ENCODE measurements around the gene DENND1A. TPM values are rescaled to one million over a fixed set of nuclear protein-coding genes. Genes with fewer than 3 reads are reported as not detected.
"Not testable (repeated sequence)": the region's sequence is repeated elsewhere in the genome, so short reads cannot be mapped to it uniquely, and the experiment has no call there.

The DENND1A gene
- polyA plus RNA-seq, 3 donors from 2014 or later, result 2.6 to 7.5 (median 3.4) TPM

DNA sequence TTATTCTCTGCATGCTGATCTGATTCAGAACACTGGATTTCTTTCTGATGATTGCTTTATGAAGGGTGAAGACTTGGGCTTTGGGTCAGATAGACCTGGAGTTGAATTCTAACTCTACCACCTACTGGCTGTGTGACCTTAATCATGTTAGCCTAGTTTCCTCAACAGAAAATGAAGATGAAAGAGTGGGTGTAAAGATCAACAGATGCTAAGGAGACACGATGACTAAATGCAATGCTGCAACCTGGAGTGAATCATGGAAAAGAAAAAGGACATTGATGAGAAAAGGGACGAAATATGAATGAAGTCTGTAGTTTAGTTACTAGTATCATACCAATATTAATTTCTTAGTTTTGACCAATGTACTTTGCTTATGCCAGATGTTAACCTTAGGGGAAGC, 27.8 kb upstream of the DENND1A start:
- Mint-ChIP-seq H3K4me3 (no peak overlapping the region), H3K36me3 (no peaks in the 10 kb centered on the region)

DNA sequence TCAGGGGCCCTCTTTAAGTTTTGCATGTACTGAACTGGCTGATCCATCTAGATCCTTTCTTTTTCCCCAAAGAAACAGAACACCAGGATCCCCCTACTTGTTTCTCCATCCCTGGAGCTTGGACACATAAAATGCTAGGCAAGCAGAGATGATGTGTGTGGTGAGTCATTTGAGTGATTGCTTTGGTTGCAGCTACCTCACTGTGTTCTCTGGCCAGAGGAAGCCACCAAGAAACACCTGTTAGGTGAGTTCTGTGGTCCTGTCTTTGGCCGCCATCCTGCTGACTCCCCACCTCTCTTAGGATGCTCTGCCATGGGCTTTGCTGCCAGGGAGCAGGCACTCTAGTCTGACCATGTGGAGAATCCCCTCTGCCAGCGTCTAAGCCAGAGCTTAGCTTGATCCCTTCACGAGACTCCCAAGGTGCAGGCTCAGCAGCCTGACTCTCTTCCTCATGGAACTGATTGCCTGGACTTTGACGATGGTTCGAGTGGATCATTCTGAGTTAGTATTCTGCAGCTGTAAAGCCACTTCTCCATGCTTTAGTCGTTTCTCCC, 27.3 kb upstream of the DENND1A start:
- H3K4me1 Mint-ChIP-seq, result no peaks in the 10 kb centered on the region
- H3K27ac Mint-ChIP-seq, result no peak overlapping the region
- DNase-seq, result no peak
- H3K27me3 Mint-ChIP-seq (ENCODE audit: low read depth in 3 of 3), result peaks cover 0 to 9% (median 8%) of the 10 kb centered on the region in 3 donors
- no peaks in the 10 kb centered on the region for H3K36me3 Mint-ChIP-seq
- H3K4me3 Mint-ChIP-seq, result no peak overlapping the region
- no peaks in the 10 kb centered on the region for H3K9me3 Mint-ChIP-seq

More for the DNA sequence above, 27.8 kb upstream of the DENND1A start:
- no peaks in the 10 kb centered on the region for H3K9me3 Mint-ChIP-seq
- H3K4me1 Mint-ChIP-seq, result no peaks in the 10 kb centered on the region
- no peak for DNase-seq
- peaks cover 0 to 10% (median 7%) of the 10 kb centered on the region in 3 donors for H3K27me3 Mint-ChIP-seq (ENCODE audit: low read depth in 3 of 3)
- no peak overlapping the region for H3K27ac Mint-ChIP-seq

DNA sequence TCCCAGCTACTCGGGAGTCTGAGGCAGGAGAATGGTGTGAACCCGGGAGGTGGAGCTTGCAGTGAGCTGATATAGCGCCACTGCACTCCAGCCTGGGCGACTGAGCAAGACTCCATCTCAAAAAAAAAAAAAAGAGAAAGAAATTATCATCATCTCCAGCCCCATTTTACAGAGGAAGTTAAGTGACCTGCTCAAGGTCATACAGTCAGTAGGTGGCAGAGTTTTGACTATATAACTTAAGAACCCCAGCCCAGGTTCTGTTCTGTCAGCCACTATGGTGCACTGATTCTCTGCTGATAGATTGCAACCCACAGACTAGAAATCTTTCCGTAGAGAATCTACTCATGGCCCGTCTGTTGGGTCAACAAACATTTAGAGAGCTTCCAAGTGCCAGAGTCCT, 25.7 kb upstream of the DENND1A start:
- Mint-ChIP-seq H3K27ac (no peak overlapping the region), H3K36me3 (no peaks in the 10 kb centered on the region)

DNA sequence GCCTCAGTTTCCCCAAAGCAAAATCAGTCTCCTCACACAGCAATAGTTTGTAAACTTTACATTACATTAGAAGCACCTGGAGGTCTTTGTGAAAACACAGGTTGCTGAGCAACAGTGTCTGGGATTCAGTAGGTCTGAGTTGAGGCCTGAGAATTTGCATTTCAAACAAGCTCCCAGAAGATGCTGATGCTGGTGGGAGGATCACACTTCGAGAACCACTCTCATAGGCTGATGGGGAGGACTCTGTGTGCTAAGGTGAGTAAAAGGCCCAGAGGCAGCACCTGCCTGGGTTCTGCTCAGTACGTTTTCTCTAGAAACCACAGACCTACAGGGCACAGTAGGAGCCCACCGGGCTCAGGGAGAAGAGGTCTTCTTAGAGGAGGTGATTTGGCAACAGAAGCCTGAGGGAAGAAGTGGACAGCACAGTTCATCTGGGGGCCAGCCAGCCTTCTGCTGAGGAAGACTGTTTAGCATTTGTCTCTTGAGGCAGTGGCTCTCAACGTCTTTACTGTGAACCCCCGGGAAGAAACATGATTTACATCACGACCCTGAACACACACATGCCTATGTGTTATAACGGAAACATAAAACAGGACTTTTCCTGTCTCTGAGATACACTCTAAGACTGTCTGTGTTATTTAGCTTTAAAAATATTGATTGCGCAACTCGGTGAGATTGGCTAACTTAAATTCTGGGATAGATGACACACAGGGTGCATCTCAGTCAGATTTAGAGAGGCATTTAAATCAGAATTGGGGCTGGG, 24.8 kb upstream of the DENND1A start:
- Mint-ChIP-seq H3K27ac (no peak overlapping the region), H3K9me3 (no peaks in the 10 kb centered on the region), H3K27me3 (ENCODE audit: low read depth in 3 of 3) (peaks cover 0 to 11% (median 8%) of the 10 kb centered on the region in 3 donors), H3K4me3 (no peak overlapping the region), H3K36me3 (no peaks in the 10 kb centered on the region), H3K4me1 (no peaks in the 10 kb centered on the region)
- DNase-seq, result no peak

More for the DNA sequence above, 25.7 kb upstream of the DENND1A start:
- H3K27me3 Mint-ChIP-seq (ENCODE audit: low read depth in 3 of 3), result peaks cover 0 to 10% (median 8%) of the 10 kb centered on the region in 3 donors
- no peak for DNase-seq
- no peak overlapping the region for H3K4me3 Mint-ChIP-seq
- no peaks in the 10 kb centered on the region for H3K4me1 Mint-ChIP-seq
- no peaks in the 10 kb centered on the region for H3K9me3 Mint-ChIP-seq

DNA sequence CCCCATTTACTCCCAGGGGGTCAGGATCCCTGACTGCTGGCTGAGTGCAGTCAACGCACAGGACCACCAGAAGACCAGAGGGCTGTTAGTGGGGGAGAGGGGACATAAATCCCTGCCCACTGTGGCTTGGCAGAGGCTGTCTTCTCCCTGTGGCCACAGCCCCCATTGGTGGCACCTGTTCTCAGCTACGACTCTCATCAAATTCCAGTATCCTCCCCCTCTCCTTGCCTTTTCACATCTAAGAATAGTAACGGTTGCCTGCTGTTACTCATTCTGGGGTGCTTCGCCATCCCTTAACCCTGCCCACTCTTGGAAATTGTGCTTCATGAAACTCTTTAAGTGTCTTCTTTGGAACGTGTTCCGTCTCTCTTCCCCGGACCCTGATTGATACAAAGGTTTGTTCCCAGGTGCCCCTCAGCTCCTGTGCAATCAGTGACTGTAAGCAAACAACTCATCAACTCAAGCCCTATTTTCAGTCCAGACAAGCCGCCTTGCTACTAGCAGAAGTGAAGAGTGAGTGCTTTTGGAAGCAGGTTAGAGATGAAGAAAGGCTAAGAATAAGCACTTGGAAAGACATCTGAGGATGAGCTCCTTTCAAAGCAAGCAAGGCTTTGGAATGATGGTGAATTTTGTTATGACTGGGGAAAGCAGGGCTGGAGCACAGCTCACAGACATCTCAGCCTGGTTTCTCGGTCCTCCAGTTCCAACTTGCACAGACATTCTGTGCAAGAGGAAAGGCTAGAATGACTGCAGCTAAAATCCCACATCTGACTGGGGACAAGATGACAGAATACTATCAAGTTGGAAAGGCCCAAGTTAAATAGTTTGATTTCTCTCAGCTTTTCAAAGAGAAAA, 22.9 kb upstream of the DENND1A start:
- H3K27ac Mint-ChIP-seq, result no peak overlapping the region
- no peak for DNase-seq
- no peaks in the 10 kb centered on the region for H3K36me3 Mint-ChIP-seq
- no peaks in the 10 kb centered on the region for H3K4me1 Mint-ChIP-seq
- H3K27me3 Mint-ChIP-seq (ENCODE audit: low read depth in 3 of 3), result peaks cover 0 to 6% (median 4%) of the 10 kb centered on the region in 3 donors
- H3K9me3 Mint-ChIP-seq, result no peaks in the 10 kb centered on the region
- no peak overlapping the region for H3K4me3 Mint-ChIP-seq

DNA sequence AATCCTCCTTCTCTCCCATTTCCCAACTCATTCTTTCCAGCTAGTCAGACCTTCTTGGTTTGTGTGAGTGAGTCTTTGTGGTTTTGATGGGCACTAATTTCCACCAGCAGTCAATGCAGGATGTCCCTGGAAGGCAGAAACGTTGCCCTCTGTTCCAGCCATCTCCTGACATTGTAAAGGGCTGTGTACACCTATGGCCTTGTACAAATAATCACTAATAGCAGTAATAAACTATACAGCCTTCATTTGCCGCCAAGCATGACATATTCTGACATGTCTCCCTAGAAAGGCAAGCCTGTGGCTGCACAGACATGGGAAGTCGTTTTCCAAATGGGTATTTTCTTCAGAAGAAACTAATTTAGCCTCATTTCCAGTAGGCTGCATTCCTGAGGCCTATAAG, 18.4 kb upstream of the DENND1A start:
- Mint-ChIP-seq H3K9me3 (no peaks in the 10 kb centered on the region), H3K4me1 (no peaks in the 10 kb centered on the region), H3K4me3 (no peak overlapping the region), H3K27ac (no peak overlapping the region), H3K36me3 (no peaks in the 10 kb centered on the region), H3K27me3 (ENCODE audit: low read depth in 3 of 3) (peaks cover 4 to 12% (median 9%) of the 10 kb centered on the region in 3 donors)
- no peak for DNase-seq

DNA sequence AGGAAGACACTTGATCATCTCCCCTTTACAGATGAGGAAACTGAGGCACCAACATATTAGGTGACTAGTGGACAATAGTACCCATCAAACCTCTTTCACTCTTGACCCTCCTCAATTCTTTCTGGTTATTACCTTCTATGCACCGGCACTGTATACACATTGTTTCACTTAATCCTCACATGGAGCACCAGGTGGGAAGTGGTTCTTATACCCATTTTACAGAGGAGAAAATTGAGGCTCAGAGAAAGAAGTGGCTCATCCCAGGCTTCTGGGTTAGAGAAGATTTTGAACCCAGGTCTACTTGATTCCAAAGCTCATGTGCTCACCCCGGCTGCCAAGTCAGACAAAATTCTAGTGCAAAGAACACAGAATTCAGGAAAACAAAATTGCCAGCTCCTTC, 17.4 kb upstream of the DENND1A start:
- Mint-ChIP-seq H3K9me3 (no peaks in the 10 kb centered on the region), H3K27ac (no peak overlapping the region), H3K27me3 (ENCODE audit: low read depth in 3 of 3) (peaks cover 2 to 12% (median 9%) of the 10 kb centered on the region in 3 donors), H3K36me3 (no peaks in the 10 kb centered on the region), H3K4me3 (no peak overlapping the region), H3K4me1 (no peaks in the 10 kb centered on the region)
- no peak for DNase-seq

DNA sequence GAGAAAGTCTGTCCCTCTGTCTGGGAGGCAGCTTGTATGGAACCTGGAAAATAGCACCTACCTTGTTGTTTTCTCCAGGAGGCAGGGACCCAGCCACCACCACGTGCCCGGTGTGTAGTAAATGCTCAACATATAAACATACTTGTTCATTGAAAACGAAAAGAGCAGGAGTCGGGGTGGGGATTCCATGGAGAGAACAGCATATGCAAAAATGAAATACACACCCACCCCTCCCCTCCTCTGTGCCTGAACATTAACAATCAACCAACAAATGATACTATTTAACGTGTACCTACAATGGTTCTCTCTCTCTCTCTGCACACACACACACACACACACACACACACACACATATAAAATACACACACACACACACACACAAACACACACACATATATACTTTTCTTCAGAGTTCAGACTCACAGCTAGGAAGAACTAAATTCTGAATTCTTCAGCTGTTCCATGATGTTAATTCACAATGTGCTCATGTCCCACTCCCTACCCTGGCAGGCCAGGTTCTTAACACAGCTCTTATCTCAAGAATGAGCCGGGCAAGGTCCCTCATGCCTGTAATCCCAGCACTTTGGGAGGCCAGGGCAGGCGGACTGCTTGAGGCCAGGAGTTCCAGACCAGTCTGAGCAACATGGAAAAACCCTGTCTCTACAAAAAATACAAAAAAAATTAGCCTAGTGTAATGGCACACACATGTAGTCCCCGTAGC, 16.3 kb upstream of the DENND1A start:
- no peaks in the 10 kb centered on the region for H3K4me1 Mint-ChIP-seq
- H3K4me3 Mint-ChIP-seq, result no peak overlapping the region
- peaks cover 2 to 12% (median 9%) of the 10 kb centered on the region in 3 donors for H3K27me3 Mint-ChIP-seq (ENCODE audit: low read depth in 3 of 3)
- H3K9me3 Mint-ChIP-seq, result no peaks in the 10 kb centered on the region
- no peak for DNase-seq
- no peaks in the 10 kb centered on the region for H3K36me3 Mint-ChIP-seq
- H3K27ac Mint-ChIP-seq, result no peak overlapping the region

DNA sequence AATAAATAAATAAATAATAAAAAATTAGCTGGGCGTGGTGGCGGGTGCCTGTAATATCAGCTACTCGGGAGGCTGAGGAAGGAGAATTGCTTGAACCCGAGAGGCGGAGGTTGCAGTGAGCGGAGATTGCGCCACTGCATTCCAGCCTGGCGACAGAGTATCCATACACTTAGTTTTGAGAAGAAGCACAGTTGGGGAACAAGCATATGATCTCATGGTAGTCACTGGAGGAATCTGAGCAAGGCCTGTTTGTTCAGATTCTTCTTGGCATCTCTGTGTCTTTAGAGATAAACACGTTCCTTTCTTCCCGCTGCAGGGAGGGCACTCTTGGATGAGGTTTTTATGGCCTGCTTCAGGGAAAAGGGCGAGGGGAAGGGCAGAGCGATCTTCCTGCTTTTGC, 15.6 kb upstream of the DENND1A start:
- no peaks in the 10 kb centered on the region for H3K4me1 Mint-ChIP-seq
- no peak overlapping the region for H3K27ac Mint-ChIP-seq
- H3K36me3 Mint-ChIP-seq, result no peaks in the 10 kb centered on the region
- peaks cover 2 to 9% (median 6%) of the 10 kb centered on the region in 3 donors for H3K27me3 Mint-ChIP-seq (ENCODE audit: low read depth in 3 of 3)
- no peak overlapping the region for H3K4me3 Mint-ChIP-seq
- H3K9me3 Mint-ChIP-seq, result no peaks in the 10 kb centered on the region
- no peak for DNase-seq

DNA sequence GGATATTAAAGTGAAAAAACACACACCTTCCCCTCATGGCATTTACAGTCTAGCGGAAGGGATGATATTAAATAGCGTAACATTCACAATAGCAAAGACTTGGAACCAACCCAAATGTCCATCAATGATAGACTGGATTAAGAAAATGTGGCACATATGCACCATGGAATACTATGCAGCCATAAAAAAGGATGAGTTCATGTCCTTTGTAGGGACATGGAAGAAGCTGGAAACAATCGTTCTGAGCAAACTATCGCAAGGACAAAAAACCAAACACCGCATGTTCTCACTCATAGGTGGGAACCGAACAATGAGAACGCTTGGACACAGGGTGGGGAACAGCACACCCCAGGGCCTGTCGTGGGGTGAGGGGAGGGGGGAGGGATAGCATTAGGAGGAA, 14.5 kb upstream of the DENND1A start:
- not testable (repeated sequence) for H3K27ac Mint-ChIP-seq, H3K9me3 Mint-ChIP-seq, DNase-seq, H3K4me1 Mint-ChIP-seq, H3K4me3 Mint-ChIP-seq, H3K36me3 Mint-ChIP-seq
- H3K27me3 Mint-ChIP-seq (ENCODE audit: low read depth in 3 of 3), result peaks cover 2 to 11% (median 6%) of the 10 kb centered on the region in 3 donors

DNA sequence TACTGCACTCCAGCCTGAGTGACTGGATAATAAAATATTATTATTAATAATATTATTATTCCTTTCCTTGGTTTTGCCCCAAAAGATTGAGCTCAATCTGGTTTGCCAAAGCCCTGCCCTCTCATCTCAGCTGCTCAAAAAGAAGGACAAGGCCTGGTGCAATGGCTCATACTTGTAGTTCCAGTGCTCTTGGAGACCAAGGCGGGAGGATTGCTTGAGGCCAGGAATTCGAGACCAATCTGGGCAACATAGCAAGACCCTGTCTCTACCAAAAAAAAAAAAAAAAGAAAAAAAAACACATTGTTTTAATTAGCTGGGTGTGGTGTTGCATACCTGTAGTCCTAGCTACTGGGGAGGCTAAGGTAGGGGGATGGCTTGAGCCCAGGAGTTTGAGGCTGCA, 13.7 kb upstream of the DENND1A start:
- no peak overlapping the region for H3K27ac Mint-ChIP-seq

DNA sequence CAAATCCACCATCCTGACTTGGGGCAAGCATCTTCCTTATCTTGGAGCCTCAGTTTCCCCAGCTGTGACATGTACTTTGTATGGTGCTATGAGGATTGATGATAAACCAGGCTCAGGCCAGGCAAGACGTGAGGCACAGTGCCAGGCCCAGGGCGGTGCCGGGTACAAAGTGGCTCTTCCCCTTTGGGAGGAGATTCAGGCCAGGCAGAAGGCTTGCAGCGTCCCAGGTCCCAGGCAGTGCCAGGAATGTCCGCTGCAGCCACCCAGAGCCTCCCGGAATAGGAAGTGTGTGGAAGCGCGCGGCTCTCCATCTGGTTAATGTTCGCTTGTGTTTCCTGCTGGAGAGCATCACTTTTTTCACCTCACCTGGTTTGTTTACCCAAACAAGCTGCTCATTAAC, 12.6 kb upstream of the DENND1A start:
- H3K36me3 Mint-ChIP-seq, result no peaks in the 10 kb centered on the region
- H3K4me3 Mint-ChIP-seq, result no peak overlapping the region
- peaks cover 2 to 14% (median 6%) of the 10 kb centered on the region in 3 donors for H3K27me3 Mint-ChIP-seq (ENCODE audit: low read depth in 3 of 3)
- no peaks in the 10 kb centered on the region for H3K4me1 Mint-ChIP-seq
- no peaks in the 10 kb centered on the region for H3K9me3 Mint-ChIP-seq
- H3K27ac Mint-ChIP-seq, result no peak overlapping the region
- no peak for DNase-seq

More for the DNA sequence above, 13.7 kb upstream of the DENND1A start:
- Mint-ChIP-seq H3K4me1 (no peaks in the 10 kb centered on the region), H3K27me3 (ENCODE audit: low read depth in 3 of 3) (peaks cover 2 to 11% (median 6%) of the 10 kb centered on the region in 3 donors), H3K9me3 (no peaks in the 10 kb centered on the region), H3K4me3 (no peak overlapping the region), H3K36me3 (no peaks in the 10 kb centered on the region)
- DNase-seq, result no peak

DNA sequence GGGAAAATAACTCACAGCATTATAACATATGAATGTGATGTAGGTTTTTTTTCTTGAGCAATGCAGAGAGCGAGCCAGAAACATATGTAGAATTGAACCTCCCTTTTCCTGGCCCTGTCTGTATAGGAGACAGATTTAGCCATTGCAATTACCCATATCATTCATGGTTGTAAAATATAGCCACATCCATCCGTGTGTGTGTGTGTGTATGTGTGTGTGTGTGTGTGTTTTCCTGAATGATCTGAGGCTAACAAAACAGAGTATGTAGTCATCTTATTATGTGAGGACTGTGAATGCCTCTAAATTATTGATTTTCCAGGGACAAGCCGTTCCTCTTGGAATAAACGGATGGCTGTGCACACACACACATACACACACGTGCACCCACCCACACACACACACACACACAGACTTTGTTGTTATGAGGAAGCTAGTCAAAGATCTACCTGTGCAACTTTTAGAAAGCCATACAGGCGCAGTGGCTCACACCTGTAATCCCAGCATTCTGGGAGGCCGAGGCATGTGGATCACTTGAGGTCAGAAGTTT, 11.7 kb upstream of the DENND1A start:
- Mint-ChIP-seq H3K9me3 (peaks cover 0 to under 1% (median 0%) of the 10 kb centered on the region in 6 donors), H3K4me1 (no peaks in the 10 kb centered on the region), H3K4me3 (no peak overlapping the region), H3K27ac (no peak overlapping the region), H3K27me3 (ENCODE audit: low read depth in 3 of 3) (peaks cover 2 to 12% (median 3%) of the 10 kb centered on the region in 3 donors), H3K36me3 (peaks cover 0 to under 1% (median 0%) of the 10 kb centered on the region in 3 donors)
- DNase-seq, result no peak

Measured in immature natural killer cell (primary cell).